CD4-positive, CD25-positive, alpha-beta regulatory T cell (primary cell): ENCODE data around the gene GRIK3. TPM values are rescaled to one million over a fixed set of nuclear protein-coding genes. Genes with fewer than 3 reads are reported as not detected.

Experiments used
- ATAC-seq, 2 donors: fragments of 150-1000 bp; cut with Tn5 transposase; one replicate each; pipeline ENCODE4 v1.10.0; 2021; ENCODE audit warnings: low read depth in 2 of 2, moderate number of reproducible peaks in 2 of 2, moderate library complexity in 1 of 2
- DNase-seq, 3 donors: peaks; one replicate each; pipeline versions ENCODE4 v3.0.0 to v3.0.0-alpha.2; 2012 to 2022; ENCODE audit warnings: mixed read lengths in 1 of 3
- H3K27ac ChIP-seq: one replicate; pipeline ENCODE4 v1.7.0; 2013; ENCODE audit warnings: mild to moderate bottlenecking, low read length; ENCODE audit not compliant: insufficient read depth, poor library complexity, severe bottlenecking
- H3K27me3 ChIP-seq: one replicate; pipeline ENCODE4 v1.7.0; 2013; ENCODE audit warnings: low read length; ENCODE audit not compliant: control insufficient read depth, insufficient read depth
- H3K36me3 ChIP-seq: one replicate; pipeline ENCODE4 v1.7.0; 2013; ENCODE audit warnings: mild to moderate bottlenecking, low read length, moderate library complexity; ENCODE audit not compliant: control insufficient read depth, insufficient read depth
- H3K4me1 ChIP-seq: 2 replicates; pipeline ENCODE4 v1.7.0; 2013; ENCODE audit warnings: mild to moderate bottlenecking, low read length; ENCODE audit not compliant: insufficient read depth, control insufficient read depth, poor library complexity, severe bottlenecking
- H3K4me3 ChIP-seq: one replicate; pipeline ENCODE4 v1.7.0; 2013; ENCODE audit warnings: low read depth, mild to moderate bottlenecking, low read length, moderate library complexity
- H3K9me3 ChIP-seq, 2 experiments: 1 replicate in 1 of 2; 2 replicates in 1 of 2; pipeline ENCODE4 v1.7.0; 2013; ENCODE audit warnings: low read length in 2 of 2, mild to moderate bottlenecking in 1 of 2, moderate library complexity in 1 of 2; ENCODE audit not compliant: control insufficient read depth in 2 of 2
- H3K27ac Mint-ChIP-seq, 3 donors: one replicate each; pipeline ENCODE4 v1.8.0; 2020 to 2022; ENCODE audit warnings: mild to moderate bottlenecking in 3 of 3, mixed read lengths in 3 of 3, moderate library complexity in 2 of 3
- H3K27me3 Mint-ChIP-seq: one replicate; pipeline ENCODE4 v1.8.0; 2022; ENCODE audit warnings: mild to moderate bottlenecking, mixed read lengths
- H3K36me3 Mint-ChIP-seq: one replicate; pipeline ENCODE4 v1.8.0; 2020; ENCODE audit warnings: mixed read lengths
- H3K4me1 Mint-ChIP-seq, 4 donors: one replicate each; pipeline ENCODE4 v1.8.0; 2020 to 2022; ENCODE audit warnings: mixed read lengths in 4 of 4, mild to moderate bottlenecking in 1 of 4
- H3K4me3 Mint-ChIP-seq, 4 donors: one replicate each; pipeline ENCODE4 v1.8.0; 2020 to 2022; ENCODE audit warnings: mild to moderate bottlenecking in 4 of 4, mixed read lengths in 4 of 4, moderate library complexity in 3 of 4
- H3K9me3 Mint-ChIP-seq, 7 donors: one replicate each; pipeline ENCODE4 v1.8.0; 2020 to 2022; ENCODE audit warnings: mixed read lengths in 7 of 7, mild to moderate bottlenecking in 3 of 7, moderate library complexity in 2 of 7
- polyA plus RNA-seq, 4 donors: library from polyadenylated mRNA; unstranded; fragments of 300-500 nt; fragmentation: Illumina TruSeq; gene quantifications; one replicate each; pipeline ENCODE4 v1.2.3, GENCODE V29; 2021
- total RNA-seq: library from RNA; stranded (reverse); gene quantifications from one replicate; pipeline ENCODE4 v1.2.3, GENCODE V29; 2022

Gene GRIK3
- total and polyA plus RNA-seq, 5 donors from 2014 or later, result not detected

DNA sequence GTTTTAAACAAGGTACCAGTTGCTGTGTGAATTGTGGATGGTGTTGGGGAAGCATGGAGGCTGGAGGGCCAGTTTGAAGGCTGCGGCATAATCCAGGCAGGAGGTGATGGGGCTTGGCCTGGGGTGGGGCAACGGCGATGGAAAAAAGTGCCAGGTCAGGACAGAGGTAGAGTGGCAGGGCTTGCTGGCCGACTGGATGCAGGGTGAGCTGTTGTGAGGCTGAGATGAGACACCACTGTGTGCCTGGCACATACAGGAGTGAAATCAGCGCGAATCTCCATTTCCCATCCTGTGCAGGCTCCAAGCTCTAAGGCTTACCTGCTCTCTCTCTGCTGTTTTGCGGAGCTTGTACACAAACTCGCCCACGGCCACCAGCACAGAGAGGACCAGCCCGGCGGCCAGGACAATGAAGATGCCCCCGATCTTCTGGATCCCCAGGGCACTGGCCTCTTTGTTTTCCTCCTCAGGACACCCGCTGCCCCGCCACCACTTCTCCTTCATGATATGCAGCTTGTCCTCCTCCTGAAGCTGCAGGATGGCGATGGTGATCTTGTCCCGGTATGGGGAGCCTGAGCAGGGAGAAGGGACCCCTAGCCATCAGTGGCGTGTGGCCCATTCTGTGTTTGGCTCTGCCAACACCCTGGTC is 229.5 kb downstream of the GRIK3 start:
- Mint-ChIP-seq H3K4me3 (no peak overlapping the region), H3K27me3 (no peaks in the 10 kb centered on the region), H3K27ac (no peak overlapping the region), H3K36me3 (no peaks in the 10 kb centered on the region), H3K4me1 (no peaks in the 10 kb centered on the region), H3K9me3 (peaks cover 0 to 2% (median 0%) of the 10 kb centered on the region in 7 donors)
- no peaks in the 10 kb centered on the region for H3K4me1 ChIP-seq
- H3K9me3 ChIP-seq, result no peaks in the 10 kb centered on the region
- DNase-seq, result no peak
- no peaks in the 10 kb centered on the region for H3K36me3 ChIP-seq
- H3K27ac ChIP-seq, result no peak overlapping the region
- no peak for ATAC-seq
- no peaks in the 10 kb centered on the region for H3K27me3 ChIP-seq
- no peak overlapping the region for H3K4me3 ChIP-seq

GRCh38 chr1:36803868-36804570 is 230.3 kb downstream of the GRIK3 start:
- H3K36me3 Mint-ChIP-seq, result no peaks in the 10 kb centered on the region
- no peak for ATAC-seq
- no peaks in the 10 kb centered on the region for H3K27me3 Mint-ChIP-seq
- Histone ChIP-seq H3K27me3 (no peaks in the 10 kb centered on the region), H3K36me3 (no peaks in the 10 kb centered on the region), H3K4me1 (no peaks in the 10 kb centered on the region), H3K9me3 (no peaks in the 10 kb centered on the region), H3K4me3 (no peak overlapping the region), H3K27ac (no peak overlapping the region)
- H3K9me3 Mint-ChIP-seq, result peaks cover 0 to 2% (median 0%) of the 10 kb centered on the region in 7 donors
- DNase-seq, result no peak
- H3K4me3 Mint-ChIP-seq, result no peak overlapping the region
- no peak overlapping the region for H3K27ac Mint-ChIP-seq
- no peaks in the 10 kb centered on the region for H3K4me1 Mint-ChIP-seq

- Mint-ChIP-seq H3K27me3 (no peaks in the 10 kb centered on the region), H3K27ac (no peak overlapping the region), H3K9me3 (peaks cover 0 to 2% (median 0%) of the 10 kb centered on the region in 7 donors), H3K4me1 (no peaks in the 10 kb centered on the region), H3K36me3 (no peaks in the 10 kb centered on the region), H3K4me3 (no peak overlapping the region)
- Histone ChIP-seq H3K36me3 (no peaks in the 10 kb centered on the region), H3K9me3 (no peaks in the 10 kb centered on the region), H3K4me3 (no peak overlapping the region), H3K27me3 (no peaks in the 10 kb centered on the region), H3K4me1 (no peaks in the 10 kb centered on the region), H3K27ac (no peak overlapping the region)
- ATAC-seq (no peak), DNase-seq (no peak)
Measured at GRCh38 chr1:36802018-36802417, 232.3 kb downstream of the GRIK3 start.

DNA sequence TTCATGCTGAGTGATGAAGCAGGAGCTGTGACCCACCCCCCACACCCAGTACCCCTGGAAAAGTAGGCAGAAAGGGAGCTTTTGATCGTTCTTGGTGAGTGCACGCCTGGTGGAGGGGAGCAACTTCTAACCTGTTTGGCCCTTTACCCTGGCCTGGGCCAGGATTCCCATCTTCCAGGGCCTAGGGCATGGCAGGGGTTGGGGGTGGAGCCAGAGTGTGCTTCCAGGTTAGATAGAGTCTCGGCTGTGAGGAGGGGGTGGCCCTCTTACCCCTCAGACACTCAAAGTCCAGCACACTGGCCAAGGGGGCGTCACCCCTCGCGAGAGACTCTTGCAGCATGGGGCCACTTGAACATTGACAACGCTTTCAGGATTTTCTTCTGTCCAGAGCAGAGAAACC is 236.6 kb downstream of the GRIK3 start:
- peak overlapping the region in 1 of 4 donors; percentile 4 for H3K4me3 Mint-ChIP-seq
- no peak for DNase-seq
- H3K27ac Mint-ChIP-seq, result no peak overlapping the region
- H3K9me3 Mint-ChIP-seq, result no peaks in the 10 kb centered on the region
- Histone ChIP-seq H3K4me3 (no peak overlapping the region), H3K4me1 (no peaks in the 10 kb centered on the region), H3K27ac (no peak overlapping the region), H3K9me3 (no peaks in the 10 kb centered on the region), H3K36me3 (no peaks in the 10 kb centered on the region), H3K27me3 (no peaks in the 10 kb centered on the region)
- no peaks in the 10 kb centered on the region for H3K4me1 Mint-ChIP-seq
- H3K36me3 Mint-ChIP-seq, result no peaks in the 10 kb centered on the region
- H3K27me3 Mint-ChIP-seq, result no peaks in the 10 kb centered on the region
- no peak for ATAC-seq

DNA sequence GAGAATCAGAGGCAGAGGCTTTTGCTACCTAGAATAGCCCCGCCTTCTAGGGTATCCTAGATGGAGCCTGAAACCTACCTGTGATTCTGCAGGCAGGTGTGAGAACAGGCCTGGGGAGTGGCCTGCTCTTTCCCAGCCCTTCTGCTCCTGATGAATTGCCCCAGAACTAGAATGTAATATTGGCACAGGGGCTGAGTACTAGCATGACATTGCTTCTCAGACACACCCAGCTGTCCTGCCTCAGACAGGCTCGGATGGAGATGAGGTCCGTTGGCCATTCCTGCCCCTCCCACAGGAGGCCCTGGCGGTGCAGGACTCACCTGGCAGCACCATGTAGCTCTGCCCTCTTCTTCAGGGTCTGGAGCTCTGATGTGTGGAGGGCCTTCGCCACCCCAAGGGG is 237.6 kb downstream of the GRIK3 start:
- H3K4me1 Mint-ChIP-seq, result no peaks in the 10 kb centered on the region
- no peaks in the 10 kb centered on the region for H3K36me3 ChIP-seq
- no peaks in the 10 kb centered on the region for H3K27me3 ChIP-seq
- no peak for ATAC-seq
- H3K27me3 Mint-ChIP-seq, result no peaks in the 10 kb centered on the region
- no peaks in the 10 kb centered on the region for H3K4me1 ChIP-seq
- H3K9me3 ChIP-seq, result no peaks in the 10 kb centered on the region
- no peaks in the 10 kb centered on the region for H3K36me3 Mint-ChIP-seq
- H3K4me3 ChIP-seq, result no peak overlapping the region
- no peak for DNase-seq
- H3K27ac Mint-ChIP-seq, result no peak overlapping the region
- H3K4me3 Mint-ChIP-seq, result no peak overlapping the region
- H3K9me3 Mint-ChIP-seq, result peaks cover 0 to 2% (median 0%) of the 10 kb centered on the region in 7 donors
- H3K27ac ChIP-seq, result no peak overlapping the region

GRCh38 chr1:36796106-36796590 is 238.2 kb downstream of the GRIK3 start:
- Mint-ChIP-seq H3K27me3 (no peaks in the 10 kb centered on the region), H3K9me3 (peaks cover 0 to 2% (median 0%) of the 10 kb centered on the region in 7 donors), H3K4me1 (no peaks in the 10 kb centered on the region), H3K36me3 (no peaks in the 10 kb centered on the region), H3K27ac (no peak overlapping the region), H3K4me3 (no peak overlapping the region)
- H3K9me3 ChIP-seq, result no peaks in the 10 kb centered on the region
- no peaks in the 10 kb centered on the region for H3K4me1 ChIP-seq
- H3K36me3 ChIP-seq, result no peaks in the 10 kb centered on the region
- no peaks in the 10 kb centered on the region for H3K27me3 ChIP-seq
- DNase-seq (no peak), ATAC-seq (no peak)
- H3K4me3 ChIP-seq, result no peak overlapping the region
- no peak overlapping the region for H3K27ac ChIP-seq

GRCh38 chr1:36794460-36794859 is 239.9 kb downstream of the GRIK3 start:
- DNase-seq (no peak), ATAC-seq (no peak)
- H3K36me3 Mint-ChIP-seq, result no peaks in the 10 kb centered on the region
- no peak overlapping the region for H3K27ac Mint-ChIP-seq
- Histone ChIP-seq H3K27me3 (no peaks in the 10 kb centered on the region), H3K36me3 (no peaks in the 10 kb centered on the region), H3K4me3 (no peak overlapping the region), H3K4me1 (no peaks in the 10 kb centered on the region), H3K27ac (no peak overlapping the region), H3K9me3 (no peaks in the 10 kb centered on the region)
- H3K9me3 Mint-ChIP-seq, result peaks cover 0 to 2% (median 0%) of the 10 kb centered on the region in 7 donors
- no peak overlapping the region for H3K4me3 Mint-ChIP-seq
- H3K4me1 Mint-ChIP-seq, result no peaks in the 10 kb centered on the region
- H3K27me3 Mint-ChIP-seq, result no peaks in the 10 kb centered on the region

GRCh38 chr1:36793452-36793851 is 240.9 kb downstream of the GRIK3 start:
- no peak overlapping the region for H3K27ac Mint-ChIP-seq
- H3K4me1 Mint-ChIP-seq, result no peaks in the 10 kb centered on the region
- H3K36me3 Mint-ChIP-seq, result no peaks in the 10 kb centered on the region
- ATAC-seq, result no peak
- Histone ChIP-seq H3K27ac (no peak overlapping the region), H3K9me3 (no peaks in the 10 kb centered on the region), H3K4me3 (no peak overlapping the region), H3K36me3 (no peaks in the 10 kb centered on the region), H3K27me3 (no peaks in the 10 kb centered on the region), H3K4me1 (no peaks in the 10 kb centered on the region)
- peaks cover 0 to 2% (median 0%) of the 10 kb centered on the region in 7 donors for H3K9me3 Mint-ChIP-seq
- H3K4me3 Mint-ChIP-seq, result no peak overlapping the region
- no peak for DNase-seq
- H3K27me3 Mint-ChIP-seq, result no peaks in the 10 kb centered on the region
